HepG2 (cell line): ENCODE measurements around the gene EGR4. TPM values are rescaled to one million over a fixed set of nuclear protein-coding genes. Genes with fewer than 3 reads are reported as not detected.

ENCODE experiments used
- ATAC-seq: fragments of 200-7000 bp; cut with Tn5 transposase; 3 replicates; pipeline ENCODE4 v1.9.1; 2020; ENCODE audit warnings: mild to moderate bottlenecking, moderate library complexity
- BruUV-seq: library from RNA; stranded (reverse); fragments of 400-500 nt; replicated peaks from 2 replicates; lab custom pipeline; 2021; lab: Mats Ljungman, UMichigan
- CTCF ChIA-PET: fragments of 300-600 bp; formaldehyde crosslinking; extraction: SDS; loops from one replicate; lab custom pipeline; 2021; ENCODE audit warnings: low total read pairs, inconsistent platforms, low intra/inter-chr PET ratio; lab: Yijun Ruan, JAX
- POLR2A ChIA-PET: fragments of 350-600 bp; sonication (Branson Sonifier 250); formaldehyde crosslinking; loops from one replicate; lab custom pipeline; 2020; ENCODE audit warnings: antibody characterized with exemption, inconsistent platforms; lab: Yijun Ruan, JAX
- DNase-seq: peaks from one replicate; pipeline ENCODE4 v3.0.0-alpha.2; 2015; ENCODE audit warnings: low spot score
- FAIRE-seq: peaks from 3 replicates; lab custom pipeline; 2011; peaks lifted over from hg19 to GRCh38; lab: Jason Lieb, UNC
- H2AFZ ChIP-seq: one replicate; pipeline ENCODE4 v1.6.1; 2011; ENCODE audit warnings: low read length, inconsistent platforms
- H3K27ac ChIP-seq: fragments of 300-600 bp; 3 replicates; pipeline ENCODE4 v1.8.0; 2011; ENCODE audit warnings: mixed run types, mild to moderate bottlenecking, mixed read lengths, low read length, inconsistent platforms; ENCODE audit not compliant: insufficient read depth; ENCODE audit errors: extremely low read length
- H3K27me3 ChIP-seq, 2 experiments: fragments of 200-600 bp in 1 of 2; 2 replicates in 1 of 2; 3 replicates in 1 of 2; pipeline versions ENCODE4 v1.6.0 to v1.8.0; 2011; ENCODE audit warnings: low read length in 2 of 2, mild to moderate bottlenecking in 2 of 2, moderate library complexity in 2 of 2, inconsistent platforms in 1 of 2; ENCODE audit not compliant: insufficient read depth in 2 of 2, control insufficient read depth in 1 of 2
- H3K36me3 ChIP-seq, 2 experiments: fragments of 200-600 bp in 1 of 2; replicated peaks in 1 of 2; 2 replicates in 1 of 2; 3 replicates in 1 of 2; pipeline versions ENCODE4 v1.5.1 to v1.8.0; 2011; ENCODE audit warnings: low read length in 2 of 2, inconsistent platforms in 1 of 2; ENCODE audit not compliant: insufficient read depth in 2 of 2, control insufficient read depth in 1 of 2
- H3K4me1 ChIP-seq: 2 replicates; pipeline ENCODE4 v1.5.1; 2012; ENCODE audit warnings: low read length, inconsistent platforms; ENCODE audit not compliant: insufficient read depth
- H3K4me2 ChIP-seq: 2 replicates; pipeline ENCODE4 v1.6.0; 2011; ENCODE audit warnings: low read depth, low read length, inconsistent platforms
- H3K4me3 ChIP-seq, 3 experiments: fragments of 200-600 bp in 1 of 3; sonication (generic), shearing (Covaris generic) in 1 of 3; replicated peaks in 1 of 3; 2 replicates each; pipeline ENCODE4 v1.5.1; 2011 to 2016; ENCODE audit warnings: low read length in 3 of 3, inconsistent platforms in 2 of 3, low read depth in 2 of 3, mild to moderate bottlenecking in 2 of 3, control low read depth in 1 of 3, mixed read lengths in 1 of 3; ENCODE audit not compliant: insufficient read depth in 1 of 3
- H3K79me2 ChIP-seq: one replicate; pipeline ENCODE4 v1.6.1; 2011; ENCODE audit warnings: low read length, inconsistent platforms; ENCODE audit not compliant: insufficient read depth
- H3K9ac ChIP-seq: 2 replicates; pipeline ENCODE4 v1.6.0; 2011; ENCODE audit warnings: mild to moderate bottlenecking, low read depth, low read length, inconsistent platforms; ENCODE audit not compliant: insufficient read depth
- H3K9me3 ChIP-seq: 2 replicates; pipeline ENCODE4 v1.5.1; 2012; ENCODE audit warnings: mild to moderate bottlenecking, low read length
- H4K20me1 ChIP-seq: 2 replicates; pipeline ENCODE4 v1.6.0; 2011; ENCODE audit warnings: inconsistent platforms, mild to moderate bottlenecking, low read length, moderate library complexity; ENCODE audit not compliant: insufficient read depth
- ARNTL ChIP-seq: sonication (generic); formaldehyde crosslinking; IDR thresholded peaks from 2 replicates; pipeline ENCODE4 v1.4.0; 2020; ENCODE audit warnings: mild to moderate bottlenecking, missing genetic modification reagents
- LCORL ChIP-seq, 2 experiments: fragments of 450-650 bp in 1 of 2; sonication (generic) in 1 of 2; formaldehyde crosslinking in 1 of 2; IDR thresholded peaks; 2 replicates each; pipeline versions ENCODE4 v1.5.0 to v1.6.1; 2017 to 2020; ENCODE audit warnings: antibody characterized with exemption in 1 of 2, missing genetic modification reagents in 1 of 2
- NONO ChIP-seq, 2 experiments: fragments of 450-650 bp in 1 of 2; sonication (generic) in 1 of 2; formaldehyde crosslinking in 1 of 2; IDR thresholded peaks in 1 of 2; conservative IDR thresholded peaks in 1 of 2; 2 replicates each; pipeline versions ENCODE4 v1.6.1 to v1.8.0; 2017 to 2022; ENCODE audit warnings: mild to moderate bottlenecking in 1 of 2, missing genetic modification reagents in 1 of 2, moderate library complexity in 1 of 2
- SMARCE1 ChIP-seq: fragments of 450-650 bp; IDR thresholded peaks from 2 replicates; pipeline ENCODE4 v1.6.1; 2017; ENCODE audit warnings: borderline replicate concordance
- ZBTB34 ChIP-seq: sonication (generic); formaldehyde crosslinking; IDR thresholded peaks from 2 replicates; pipeline ENCODE4 v1.8.0; 2022; ENCODE audit warnings: mild to moderate bottlenecking, missing genetic modification reagents
- ZNF678 ChIP-seq: sonication (generic); formaldehyde crosslinking; IDR thresholded peaks from 2 replicates; pipeline ENCODE4 v1.4.0; 2020; ENCODE audit warnings: mild to moderate bottlenecking, missing genetic modification reagents
- ZNF7 ChIP-seq: IDR thresholded peaks from 2 replicates; pipeline ENCODE4 v1.6.1; 2016; ENCODE audit warnings: missing biosample characterization, missing genetic modification reagents
- WGBS: methylation state at CpG from one replicate; pipeline ENCODE4 v1.1.6; 2017; ENCODE audit warnings: low lambda C conversion rate; 5-methylcytosine and 5-hydroxymethylcytosine counted together
- in situ Hi-C: cut with HindIII; loops from 2 replicates; pipeline ENCODE4 v1.10.0; 2017; ENCODE audit warnings: low pct_unique_long_range_greater_than_20kb; ENCODE audit not compliant: extremely low pct_ligation_motif_present
- intact Hi-C: fragments of 100-400 bp; cut with micrococcal nuclease; formaldehyde crosslinking; loops from one replicate; pipeline ENCODE4 v1.10.0; 2022; ENCODE audit not compliant: unreplicated experiment
- polyA plus RNA-seq, 8 experiments: library from polyadenylated mRNA; depleted of rRNA in 3 of 8; stranded (reverse) in 7 of 8; unstranded in 1 of 8; fragments of >200 nt; fragmentation: Illumina TruSeq in 4 of 8; extraction: Trizol in 4 of 8; gene quantifications; 2 replicates each; pipeline versions ENCODE4 v1.2.1 to v1.2.3, GENCODE V29; 2011 to 2016; ENCODE audit warnings: low read depth in 4 of 8, missing spikeins in 1 of 8, mixed read lengths in 1 of 8; ENCODE audit not compliant: insufficient read depth in 1 of 8
- total RNA-seq, 5 experiments: library from RNA; depleted of rRNA; stranded (reverse); fragments of >200 nt; fragmentation: Illumina TruSeq; extraction: Trizol; gene quantifications; 2 replicates each; pipeline ENCODE4 v1.2.3, GENCODE V29; 2016; ENCODE audit warnings: low read depth in 1 of 5

Gene EGR4
- total and polyA plus RNA-seq, 2 of the 13 experiments (the other 11 are each of a cell fraction or from before 2014, with no cell fraction given): not detected

- in situ Hi-C loops: no loop called here
- H3K27me3 ChIP-seq: no peaks in the 10 kb centered on the region
- H2AFZ ChIP-seq: no peak overlapping the region
- H3K9me3 ChIP-seq: no peaks in the 10 kb centered on the region
- no peaks in the 10 kb centered on the region for H4K20me1 ChIP-seq
- no peak overlapping the region for H3K4me2 ChIP-seq
- no peak overlapping the region for H3K27ac ChIP-seq
- TF ChIP-seq LCORL (IDR thresholded peaks at IDR 0.05) (no peak), LCORL (CRISPR knock-in tag; IDR thresholded peaks at IDR 0.05) (no peak), NONO (IDR thresholded peaks at IDR 0.05) (no peak), NONO (CRISPR knock-in tag; conservative IDR thresholded peaks at IDR 0.05) (0 out of 2 replicates have a peak, but pooled peaks have one; percentile 8)
- intact Hi-C loops: no loop called here
- WGBS: 98% methylated on average over 8 of the region's 8 CpGs
- ChIA-PET POLR2A (interaction anchor here (1.0 to 2.1 kb wide), 3 partner anchors 9 to 44 kb away, joined by 4 to 5 read pairs (median 4); partner anchors contain the start of gene CCT7), CTCF (interaction anchor here (1.7 kb wide), 1 partner anchor 82 kb away, joined by 8 read pairs; no protein-coding TSS in a partner anchor)
- H3K4me3 ChIP-seq: no peak overlapping the region
- no TSS peak for BruUV-seq
- ATAC-seq (no peak), DNase-seq (no peak), FAIRE-seq (no peak)
- no peak overlapping the region for H3K9ac ChIP-seq
- H3K79me2 ChIP-seq: no peaks in the 10 kb centered on the region
- peaks cover 2 to 13% of the 10 kb centered on the region in 2 experiments for H3K36me3 ChIP-seq
- peaks cover 45% of the 10 kb centered on the region for H3K4me1 ChIP-seq
Measured at GRCh38 chr2:73259276-73259675, 34.1 kb downstream of the EGR4 start.

- CTCF ChIA-PET: no interaction called here
Measured at GRCh38 chr2:73258913-73259215, 34.5 kb downstream of the EGR4 start.

More at GRCh38 chr2:73258913-73259215, 34.5 kb downstream of the EGR4 start:
- no peaks in the 10 kb centered on the region for H3K9me3 ChIP-seq
- intact Hi-C loops: no loop called here
- ATAC-seq (no peak), DNase-seq (no peak), FAIRE-seq (no peak)
- H3K36me3 ChIP-seq: peaks cover 3 to 17% of the 10 kb centered on the region in 2 experiments
- TF ChIP-seq ARNTL (CRISPR knock-in tag) (no peak), ZBTB34 (CRISPR knock-in tag) (no peak), ZNF678 (no peak), SMARCE1 (no peak), ZNF7 (no peak)
- no peaks in the 10 kb centered on the region for H3K27me3 ChIP-seq
- no peak overlapping the region for H3K27ac ChIP-seq
- no peaks in the 10 kb centered on the region for H3K79me2 ChIP-seq
- 100% methylated on average over 3 of the region's 9 CpGs for WGBS
- in situ Hi-C loops: no loop called here
- no TSS peak for BruUV-seq
- H3K9ac ChIP-seq: no peak overlapping the region
- no peak overlapping the region for H2AFZ ChIP-seq
- H3K4me3 ChIP-seq: no peak overlapping the region
- H4K20me1 ChIP-seq: no peaks in the 10 kb centered on the region
- H3K4me1 ChIP-seq: peaks cover 41% of the 10 kb centered on the region
- POLR2A ChIA-PET: interaction anchor here (2.1 kb wide), 1 partner anchor 9 kb away, joined by 5 read pairs; no protein-coding TSS in a partner anchor
- no peak overlapping the region for H3K4me2 ChIP-seq
